Caco-2 (cell line): ENCODE measurements around the gene SPATC1L. TPM values are rescaled to one million over a fixed set of nuclear protein-coding genes. Genes with fewer than 3 reads are reported as not detected.
"Not testable (repeated sequence)": the region's sequence is repeated elsewhere in the genome, so short reads cannot be mapped to it uniquely, and the experiment has no call there.

Source experiments
- BruUV-seq: library from RNA; stranded (reverse); fragments of 400-500 nt; replicated peaks from 2 replicates; lab custom pipeline; 2021; lab: Mats Ljungman, UMichigan
- CTCF ChIA-PET: fragments of 300-600 bp; sonication (Branson Sonifier 250); formaldehyde crosslinking; loops from one replicate; lab custom pipeline; 2022; ENCODE audit warnings: antibody characterized with exemption; lab: Charles Lee
- POLR2A ChIA-PET: fragments of 300-600 bp; sonication (Branson Sonifier 250); formaldehyde crosslinking; loops from one replicate; lab custom pipeline; 2022; ENCODE audit warnings: antibody characterized with exemption; lab: Charles Lee
- DNase-seq, 2 experiments: peaks; one replicate each; pipeline versions ENCODE4 v3.0.0 to v3.0.0-alpha.2; 2020 to 2022
- H3K27me3 ChIP-seq: replicated peaks from 2 replicates; pipeline ENCODE4 v1.6.0; 2011; ENCODE audit warnings: low read length; ENCODE audit not compliant: control insufficient read depth, insufficient read depth
- H3K36me3 ChIP-seq: 2 replicates; pipeline ENCODE4 v1.5.1; 2011; ENCODE audit warnings: low read length; ENCODE audit not compliant: control insufficient read depth, insufficient read depth
- H3K4me1 ChIP-seq: fragments of 250-450 bp; sonication (Bioruptor Pico); 2 replicates; pipeline ENCODE4 v1.5.1; 2020; ENCODE audit warnings: mild to moderate bottlenecking
- H3K4me3 ChIP-seq: 2 replicates; pipeline ENCODE4 v1.5.1; 2011; ENCODE audit warnings: low read depth, mild to moderate bottlenecking, control low read depth, low read length
- H3K9me3 ChIP-seq: fragments of 250-450 bp; sonication (Bioruptor Pico); 2 replicates; pipeline ENCODE4 v1.5.1; 2020; ENCODE audit warnings: mild to moderate bottlenecking, moderate library complexity
- H3K27ac Mint-ChIP-seq: one replicate; pipeline ENCODE4 v1.8.0; 2022; ENCODE audit warnings: mixed read lengths; ENCODE audit not compliant: unreplicated experiment
- H3K27me3 Mint-ChIP-seq: one replicate; pipeline ENCODE4 v1.8.0; 2022; ENCODE audit warnings: mixed read lengths; ENCODE audit not compliant: insufficient read depth, unreplicated experiment
- H3K36me3 Mint-ChIP-seq: one replicate; pipeline ENCODE4 v1.8.0; 2022; ENCODE audit warnings: mild to moderate bottlenecking, mixed read lengths; ENCODE audit not compliant: insufficient read depth, unreplicated experiment
- H3K4me1 Mint-ChIP-seq: one replicate; pipeline ENCODE4 v1.8.0; 2022; ENCODE audit warnings: low read depth, mixed read lengths; ENCODE audit not compliant: unreplicated experiment
- H3K4me3 Mint-ChIP-seq: one replicate; pipeline ENCODE4 v1.8.0; 2022; ENCODE audit warnings: mild to moderate bottlenecking, moderate library complexity, mixed read lengths; ENCODE audit not compliant: unreplicated experiment
- H3K9me3 Mint-ChIP-seq: one replicate; pipeline ENCODE4 v1.8.0; 2022; ENCODE audit warnings: mixed read lengths; ENCODE audit not compliant: unreplicated experiment
- intact Hi-C: fragments of 100-400 bp; cut with micrococcal nuclease; formaldehyde crosslinking; loops from one replicate; pipeline ENCODE4 v1.10.0; 2022; ENCODE audit not compliant: unreplicated experiment
- total RNA-seq: library from RNA; stranded (reverse); gene quantifications from 2 replicates; pipeline ENCODE4 v1.2.3, GENCODE V29; 2022
- TF ChIP-seq, protein P1 (sequence below), 2 experiments: fragments of 200-600 bp in 1 of 2; IDR thresholded peaks; 1 replicate in 1 of 2; 2 replicates in 1 of 2; pipeline versions ENCODE4 v1.5.1 to v1.8.0; 2011 to 2022; ENCODE audit warnings: antibody characterized with exemption in 1 of 2, control low read depth in 1 of 2, inconsistent platforms in 1 of 2, low read depth in 1 of 2, low read length in 1 of 2, mild to moderate bottlenecking in 1 of 2, moderate library complexity in 1 of 2; ENCODE audit not compliant: insufficient read depth in 1 of 2, severe bottlenecking in 1 of 2, unreplicated experiment in 1 of 2

Gene SPATC1L
- total RNA-seq, 1 experiment from 2014 or later = 3.1 TPM

DNA sequence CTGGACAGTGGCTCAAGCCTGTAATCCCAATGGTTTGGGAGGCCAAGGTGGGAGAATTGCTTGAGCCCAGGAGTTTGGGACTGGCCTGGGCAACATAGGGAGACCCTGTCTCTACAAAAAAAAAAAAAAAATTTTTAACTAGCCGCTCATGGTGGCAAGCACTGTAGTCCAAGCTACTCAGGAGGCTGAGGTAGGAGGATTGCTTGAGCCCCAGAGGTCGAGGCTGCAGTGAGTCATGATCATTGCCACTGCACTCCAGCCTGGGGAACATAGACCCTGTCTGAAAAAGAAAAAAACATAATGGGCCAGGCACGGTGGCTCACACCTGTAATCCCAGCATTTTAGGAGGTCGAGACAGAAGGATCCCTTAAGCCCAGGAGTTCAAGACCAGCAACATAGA is 5.3 kb downstream of the SPATC1L start:
- Mint-ChIP-seq H3K27ac (no peak overlapping the region), H3K4me1 (no peaks in the 10 kb centered on the region), H3K27me3 (peaks cover 9% of the 10 kb centered on the region), H3K36me3 (no peaks in the 10 kb centered on the region), H3K4me3 (no peak overlapping the region), H3K9me3 (peaks cover 18% of the 10 kb centered on the region)
- Histone ChIP-seq H3K36me3 (no peaks in the 10 kb centered on the region), H3K4me1 (no peaks in the 10 kb centered on the region), H3K9me3 (peaks cover 3% of the 10 kb centered on the region; the same call in 1 of the 2 replicates), H3K27me3 (no peaks in the 10 kb centered on the region), H3K4me3 (no peak overlapping the region)
- CTCF ChIA-PET = no interaction called here
- no peak for DNase-seq
- BruUV-seq = no TSS peak
- POLR2A ChIA-PET = no interaction called here
- TF ChIP-seq, protein P1, sequence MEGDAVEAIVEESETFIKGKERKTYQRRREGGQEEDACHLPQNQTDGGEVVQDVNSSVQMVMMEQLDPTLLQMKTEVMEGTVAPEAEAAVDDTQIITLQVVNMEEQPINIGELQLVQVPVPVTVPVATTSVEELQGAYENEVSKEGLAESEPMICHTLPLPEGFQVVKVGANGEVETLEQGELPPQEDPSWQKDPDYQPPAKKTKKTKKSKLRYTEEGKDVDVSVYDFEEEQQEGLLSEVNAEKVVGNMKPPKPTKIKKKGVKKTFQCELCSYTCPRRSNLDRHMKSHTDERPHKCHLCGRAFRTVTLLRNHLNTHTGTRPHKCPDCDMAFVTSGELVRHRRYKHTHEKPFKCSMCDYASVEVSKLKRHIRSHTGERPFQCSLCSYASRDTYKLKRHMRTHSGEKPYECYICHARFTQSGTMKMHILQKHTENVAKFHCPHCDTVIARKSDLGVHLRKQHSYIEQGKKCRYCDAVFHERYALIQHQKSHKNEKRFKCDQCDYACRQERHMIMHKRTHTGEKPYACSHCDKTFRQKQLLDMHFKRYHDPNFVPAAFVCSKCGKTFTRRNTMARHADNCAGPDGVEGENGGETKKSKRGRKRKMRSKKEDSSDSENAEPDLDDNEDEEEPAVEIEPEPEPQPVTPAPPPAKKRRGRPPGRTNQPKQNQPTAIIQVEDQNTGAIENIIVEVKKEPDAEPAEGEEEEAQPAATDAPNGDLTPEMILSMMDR (IDR thresholded peaks at IDR 0.05; ENCODE audit: insufficient read depth in 1 of 2, low read depth in 1 of 2, low read length in 1 of 2, severe bottlenecking in 1 of 2, unreplicated experiment in 1 of 2) = no peak
- intact Hi-C loops = no loop called here

DNA sequence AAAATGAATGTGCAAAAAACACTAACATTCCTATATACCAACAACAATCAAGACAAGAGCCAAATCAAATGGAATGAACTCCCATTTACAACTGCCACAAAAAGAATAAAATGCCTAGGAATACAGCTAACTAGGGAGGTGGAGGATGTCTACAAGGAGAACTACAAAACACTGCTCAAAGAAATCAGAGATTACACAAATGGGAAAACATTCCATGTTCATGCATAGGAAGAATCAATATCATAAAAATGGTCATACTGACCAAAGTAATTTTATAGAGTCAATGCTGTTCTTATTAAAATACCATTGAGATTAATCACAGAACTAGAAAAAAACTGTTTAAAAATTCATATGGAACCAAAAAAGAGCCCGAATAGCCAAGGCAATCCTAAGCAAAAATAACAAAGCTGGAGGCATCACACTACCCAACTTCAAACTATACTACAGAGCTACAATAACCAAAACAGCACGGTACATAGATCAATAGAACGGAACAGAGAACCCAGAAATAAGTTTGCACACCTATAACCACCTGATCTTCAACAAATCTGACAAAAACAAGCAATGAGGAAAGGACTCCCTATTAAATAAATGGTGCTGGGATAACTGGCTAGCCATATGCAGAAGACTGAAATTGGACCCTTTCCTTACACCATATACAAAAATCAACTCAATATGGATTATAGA is 7.7 kb downstream of the SPATC1L start:
- intact Hi-C loops, BruUV-seq, DNase-seq, H3K27me3 ChIP-seq, H3K36me3 Mint-ChIP-seq, H3K4me1 ChIP-seq, H3K9me3 ChIP-seq, H3K4me3 Mint-ChIP-seq, POLR2A ChIA-PET, H3K27ac Mint-ChIP-seq, H3K36me3 ChIP-seq, H3K4me1 Mint-ChIP-seq, H3K4me3 ChIP-seq: not testable (repeated sequence)
- H3K9me3 Mint-ChIP-seq = peaks cover 18% of the 10 kb centered on the region
- H3K27me3 Mint-ChIP-seq = peaks cover 13% of the 10 kb centered on the region
- CTCF ChIA-PET = interaction anchor here (0.5 kb wide), 1 partner anchor 33 kb away, joined by 3 read pairs; no protein-coding TSS in a partner anchor

DNA sequence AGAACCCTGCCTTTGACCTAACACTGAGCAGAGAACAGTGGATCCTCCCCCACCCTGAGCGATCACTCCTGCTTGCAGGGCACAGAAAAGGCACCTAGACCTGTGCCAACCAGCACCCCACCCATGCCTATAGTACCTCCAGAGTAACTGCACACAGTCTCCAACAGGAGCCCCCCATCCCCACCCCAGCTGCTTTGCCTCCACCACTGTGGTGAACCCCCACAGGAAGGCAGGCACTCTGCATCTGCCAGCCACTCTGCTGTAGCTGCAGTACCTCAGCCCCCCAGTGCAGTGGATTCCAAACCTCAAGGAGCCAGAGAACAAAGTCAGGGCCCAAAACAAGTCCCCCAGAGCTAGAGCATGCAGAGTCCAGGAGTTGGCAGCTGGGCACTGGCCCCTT is 10.7 kb downstream of the SPATC1L start:
- intact Hi-C loops = no loop called here
- H3K36me3 Mint-ChIP-seq = no peaks in the 10 kb centered on the region
- no TSS peak for BruUV-seq
- DNase-seq = no peak
- H3K9me3 Mint-ChIP-seq = peaks cover 18% of the 10 kb centered on the region
- Histone ChIP-seq H3K9me3 (peaks cover 3% of the 10 kb centered on the region; the same call in 1 of the 2 replicates), H3K4me3 (no peak overlapping the region), H3K36me3 (no peaks in the 10 kb centered on the region), H3K4me1 (no peaks in the 10 kb centered on the region), H3K27me3 (no peaks in the 10 kb centered on the region)
- H3K4me1 Mint-ChIP-seq = no peaks in the 10 kb centered on the region
- ChIA-PET CTCF (no interaction called here), POLR2A (no interaction called here)
- no peak overlapping the region for H3K4me3 Mint-ChIP-seq
- no peak overlapping the region for H3K27ac Mint-ChIP-seq
- H3K27me3 Mint-ChIP-seq = peaks cover 13% of the 10 kb centered on the region
- TF ChIP-seq, protein P1 (IDR thresholded peaks at IDR 0.05; ENCODE audit: insufficient read depth in 1 of 2, low read depth in 1 of 2, low read length in 1 of 2, severe bottlenecking in 1 of 2, unreplicated experiment in 1 of 2) = no peak
